Transverse colon (tissue), 4 donors: Measurements from ENCODE around the gene CALHM1. TPM values are rescaled to one million over a fixed set of nuclear protein-coding genes. Genes with fewer than 3 reads are reported as not detected.
"Not testable (repeated sequence)": the region's sequence is repeated elsewhere in the genome, so short reads cannot be mapped to it uniquely, and the experiment has no call there.

ENCODE experiments used
- DNase-seq: peaks from one replicate; pipeline ENCODE4 v3.0.0-alpha.2; 2019
- H3K27ac ChIP-seq, 4 donors: fragments of 200-600 bp; sonication (generic); 2 replicates each; pipeline ENCODE4 v1.5.1; 2016 to 2018; ENCODE audit warnings: inconsistent platforms in 4 of 4
- H3K27me3 ChIP-seq: fragments of 200-600 bp; sonication (generic); 2 replicates; pipeline ENCODE4 v1.5.1; 2017; ENCODE audit warnings: inconsistent platforms
- H3K36me3 ChIP-seq, 4 donors: fragments of 200-600 bp; sonication (generic); 2 replicates each; pipeline ENCODE4 v1.5.1; 2017 to 2019; ENCODE audit warnings: inconsistent platforms in 4 of 4
- H3K4me1 ChIP-seq, 4 donors: fragments of 200-600 bp; sonication (generic); 2 replicates each; pipeline ENCODE4 v1.5.1; 2017 to 2020; ENCODE audit warnings: inconsistent platforms in 4 of 4
- H3K4me3 ChIP-seq, 4 donors: fragments of 200-600 bp; sonication (generic); 1 replicate in 1 of 4; 2 replicates in 3 of 4; pipeline versions ENCODE4 v1.5.1 to v1.6.1; 2017 to 2019; ENCODE audit warnings: inconsistent platforms in 4 of 4
- H3K9me3 ChIP-seq, 2 donors: fragments of 200-600 bp; sonication (generic); 2 replicates each; pipeline ENCODE4 v1.5.1; 2017 to 2019; ENCODE audit warnings: inconsistent platforms in 2 of 2
- CTCF ChIP-seq, 5 experiments: fragments of 200-600 bp in 3 of 5; fragments of 450-650 bp in 2 of 5; sonication (generic) in 3 of 5; IDR thresholded peaks; 1 replicate in 2 of 5; 2 replicates in 3 of 5; pipeline ENCODE4 v1.5.1; 2016 to 2017; ENCODE audit warnings: antibody characterized with exemption in 5 of 5, inconsistent platforms in 3 of 5, mild to moderate bottlenecking in 2 of 5, moderate library complexity in 1 of 5
- EP300 ChIP-seq: sonication (generic); formaldehyde crosslinking; IDR thresholded peaks from one replicate; pipeline ENCODE4 v1.6.1; 2017; ENCODE audit warnings: antibody characterized with exemption, low read depth
- POLR2A ChIP-seq: fragments of 450-650 bp; IDR thresholded peaks from one replicate; pipeline ENCODE4 v1.6.1; 2016; ENCODE audit warnings: antibody characterized with exemption, mild to moderate bottlenecking, moderate library complexity
- POLR2AphosphoS5 ChIP-seq, 3 donors: sonication (generic); formaldehyde crosslinking; IDR thresholded peaks; one replicate each; pipeline ENCODE4 v1.6.1; 2016; ENCODE audit warnings: antibody characterized with exemption in 3 of 3
- WGBS, 2 donors: methylation state at CpG; one replicate each; pipeline ENCODE4 v1.1.5; 2018; ENCODE audit warnings: low coverage in 1 of 2; 5-methylcytosine and 5-hydroxymethylcytosine counted together
- in situ Hi-C, 4 donors: fragments of 200-750 bp; cut with MboI; loops; one replicate each; pipeline versions ENCODE4 v1.15.0 to v1.15.1; 2017; ENCODE audit warnings: low sequenced_read_pairs in 3 of 4, low pct_ligation_motif_present in 1 of 4, low pct_unique_long_range_greater_than_20kb in 1 of 4
- intact Hi-C: fragments of 100-400 bp; cut with DNase I; formaldehyde crosslinking; loops from one replicate; pipeline ENCODE4 v1.15.1; 2023; ENCODE audit warnings: low total_unique reads
- total RNA-seq, 4 donors: library from RNA; depleted of rRNA; stranded (reverse); fragments of >200 nt; gene quantifications; one replicate each; pipeline ENCODE4 v1.1.0, GENCODE V29; 2016

CALHM1 gene
- total RNA-seq, 4 donors from 2014 or later: not detected

GRCh38 chr10:103491729-103492364, 33.1 kb upstream of the CALHM1 start:
- in situ Hi-C loops: no loop called here
- TF ChIP-seq POLR2A (no peak), POLR2AphosphoS5 (IDR thresholded peaks at IDR 0.05) (peak; percentile 17 to 60 (median 45))
- no peak for DNase-seq
- Histone ChIP-seq H3K27me3 (peaks cover 42% of the 10 kb centered on the region), H3K9me3 (no peaks in the 10 kb centered on the region), H3K4me3 (no peak overlapping the region), H3K36me3 (no peaks in the 10 kb centered on the region), H3K27ac (peak overlapping the region in 2 of 4 donors; percentile 14 to 32), H3K4me1 (peaks cover 5 to 28% (median 12%) of the 10 kb centered on the region in 4 donors)
- intact Hi-C loops: no loop called here
- 64% methylated on average over 7 of the region's 7 CpGs; no CpG with 5 or more reads in 1 of the 2 donors for WGBS, 2 donors

GRCh38 chr10:103490986-103491314, 32.2 kb upstream of the CALHM1 start:
- no peak for DNase-seq
- no peak overlapping the region for H3K27ac ChIP-seq
- in situ Hi-C loops: no loop called here
- no peak overlapping the region for H3K4me3 ChIP-seq
- H3K27me3 ChIP-seq: peaks cover 38% of the 10 kb centered on the region
- no peaks in the 10 kb centered on the region for H3K36me3 ChIP-seq
- H3K9me3 ChIP-seq: no peaks in the 10 kb centered on the region
- intact Hi-C loops: no loop called here
- H3K4me1 ChIP-seq: peaks cover 5 to 36% (median 12%) of the 10 kb centered on the region in 4 donors
- TF ChIP-seq POLR2AphosphoS5 (IDR thresholded peaks at IDR 0.05) (no peak), CTCF (IDR thresholded peaks at IDR 0.05) (no peak)
- WGBS, 2 donors: 100% methylated on average over 1 of the region's 1 CpG; no CpG with 5 or more reads in 1 of the 2 donors

GRCh38 chr10:103487410-103487708, 28.7 kb upstream of the CALHM1 start:
- intact Hi-C loops (no loop called here), in situ Hi-C loops (loop anchor here in 3 of 4 donors (5.0 to 10.0 kb wide), 3 partner anchors 63 to 73 kb away; no protein-coding TSS in a partner anchor)
- no peak for DNase-seq
- Histone ChIP-seq H3K27ac (peak overlapping the region in 1 of 4 donors; percentile 47), H3K4me3 (no peak overlapping the region), H3K27me3 (peaks cover 2% of the 10 kb centered on the region), H3K36me3 (no peaks in the 10 kb centered on the region), H3K9me3 (no peaks in the 10 kb centered on the region), H3K4me1 (peaks cover 0 to 20% (median 2%) of the 10 kb centered on the region in 4 donors)
- TF ChIP-seq POLR2AphosphoS5 (IDR thresholded peaks at IDR 0.05) (peak in 2 of 3 donors; percentile 16 to 50), CTCF (IDR thresholded peaks at IDR 0.05) (no peak)
- 25 to 47% methylated on average over 1 to 2 of the region's 2 CpGs for WGBS, 2 donors

- 41 to 78% methylated on average over 5 to 8 of the region's 8 CpGs for WGBS, 2 donors
- peak overlapping the region in 1 of 4 donors; percentile 47 for H3K27ac ChIP-seq
- DNase-seq, H3K36me3 ChIP-seq, H3K27me3 ChIP-seq, H3K9me3 ChIP-seq, intact Hi-C loops, H3K4me3 ChIP-seq: not testable (repeated sequence)
- peaks cover 0 to 16% (median 2%) of the 10 kb centered on the region in 4 donors for H3K4me1 ChIP-seq
- in situ Hi-C loops: loop anchor here in 3 of 4 donors (5.0 to 10.0 kb wide), 3 partner anchors 62 to 72 kb away; no protein-coding TSS in a partner anchor
- peak in 1 of 3 donors; percentile 24 for TF ChIP-seq POLR2AphosphoS5 (IDR thresholded peaks at IDR 0.05)
Observed at GRCh38 chr10:103486635-103487409, 28.1 kb upstream of the CALHM1 start.

- peaks cover 0 to 14% (median 4%) of the 10 kb centered on the region in 4 donors for H3K4me1 ChIP-seq
- intact Hi-C loops: loop anchor here (2.0 kb wide), 1 partner anchor 65 kb away; no protein-coding TSS in a partner anchor
- 57 to 60% methylated on average over 7 to 12 of the region's 12 CpGs for WGBS, 2 donors
- H3K27me3 ChIP-seq: no peaks in the 10 kb centered on the region
- in situ Hi-C loops: loop anchor here in 2 of 4 donors (10.0 kb wide), 2 partner anchors 57 to 67 kb away; no protein-coding TSS in a partner anchor
- H3K9me3 ChIP-seq: no peaks in the 10 kb centered on the region
- no peak overlapping the region for H3K27ac ChIP-seq
- H3K36me3 ChIP-seq: no peaks in the 10 kb centered on the region
- no peak overlapping the region for H3K4me3 ChIP-seq
- TF ChIP-seq CTCF (IDR thresholded peaks at IDR 0.05) (peak; percentile 52 to 62 (median 54)), EP300 (no peak)
- no peak for DNase-seq
Observed at GRCh38 chr10:103481974-103482531, 23.4 kb upstream of the CALHM1 start.
